Measurements from ENCODE around the gene RNF126.

- TF ChIP-seq EZH2 (IDR thresholded peaks at IDR 0.05; ENCODE audit: borderline replicate concordance, insufficient read depth, low read length, poor library complexity, severe bottlenecking) (no peak), TAF1 (IDR thresholded peaks at IDR 0.05; ENCODE audit: low read depth) (no peak), CTCF (IDR thresholded peaks at IDR 0.05; ENCODE audit: poor library complexity, severe bottlenecking) (no peak), POLR2AphosphoS5 (IDR thresholded peaks at IDR 0.05) (no peak), EP300 (conservative IDR thresholded peaks at IDR 0.05; ENCODE audit: poor library complexity, severe bottlenecking) (no peak), REST (IDR thresholded peaks at IDR 0.05; ENCODE audit: borderline replicate concordance) (no peak), RAD21 (conservative IDR thresholded peaks at IDR 0.05) (no peak), MXI1 (conservative IDR thresholded peaks at IDR 0.05; ENCODE audit: poor library complexity, severe bottlenecking) (no peak)
These were observed 23.7 kb upstream of the RNF126 start for GRCh38 chr19:686589-687297.

Data from neural cell (in vitro differentiated cells).